DOHH2 (cell line): ENCODE data around the gene ZFR.

Source experiments
- CTCF ChIP-seq: fragments of 200-600 bp; sonication (generic); IDR thresholded peaks from one replicate; pipeline ENCODE4 v1.5.1; 2014; ENCODE audit warnings: antibody characterized with exemption, mild to moderate bottlenecking, low read depth, low read length; ENCODE audit not compliant: poor library complexity, severe bottlenecking
- EZH2phosphoT487 ChIP-seq: fragments of 200-600 bp; sonication (generic); IDR thresholded peaks from 2 replicates; pipeline ENCODE4 v1.6.1; 2017; ENCODE audit warnings: borderline replicate concordance, mild to moderate bottlenecking, antibody characterized with exemption, low read length, moderate library complexity, mixed read lengths

GRCh38 chr5:32307769-32308194, 136.8 kb downstream of the ZFR start:
- no peak for TF ChIP-seq CTCF
- TF ChIP-seq EZH2phosphoT487, result no peak
